ENCODE results near the gene MAFG.

DNA sequence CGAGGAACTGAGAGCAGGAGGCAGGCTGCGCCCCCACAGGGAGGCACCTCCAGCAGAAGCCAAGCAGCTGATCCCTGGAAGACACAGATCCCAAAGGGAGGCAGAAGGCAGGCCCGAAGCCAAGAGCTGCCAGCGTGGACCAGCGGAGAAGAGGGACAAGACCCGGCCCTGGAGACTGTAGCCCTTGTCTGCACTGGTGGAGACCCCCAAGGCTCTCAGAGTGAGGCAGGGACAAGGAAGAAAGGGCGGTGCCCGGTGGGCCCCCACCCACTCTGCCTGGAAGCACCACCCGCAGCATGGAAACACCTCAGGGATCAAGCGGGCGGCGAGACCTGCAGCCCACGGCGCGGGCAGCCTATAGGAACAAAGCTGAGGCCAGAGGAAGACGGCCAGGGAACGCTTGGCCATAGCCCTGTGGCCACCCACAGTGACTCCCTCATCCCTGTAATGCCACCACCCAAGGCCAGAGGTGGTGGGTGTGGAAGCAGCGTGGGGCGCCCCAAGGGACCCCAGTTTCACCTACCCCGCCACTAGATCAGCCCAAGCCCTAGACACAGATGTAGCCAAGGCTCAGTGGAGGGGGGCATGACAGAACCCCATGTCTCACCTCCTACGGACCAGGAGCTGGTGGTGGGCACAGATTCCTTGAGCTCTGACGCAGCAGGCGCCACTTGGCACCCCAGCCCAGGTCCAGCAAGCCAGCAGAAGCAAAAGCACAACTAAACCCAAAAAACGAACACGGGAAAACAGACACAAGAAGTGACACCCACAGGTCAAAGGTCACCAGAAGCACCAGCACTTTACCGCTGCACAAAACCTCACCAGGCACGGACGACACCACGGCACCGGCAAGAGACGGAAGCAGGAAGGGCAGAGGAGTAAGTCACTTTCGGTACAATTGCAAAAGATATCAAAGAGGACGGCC lies 6.7 kb downstream of the MAFG start:
- TF ChIP-seq POLR2A (IDR thresholded peaks at IDR 0.05) (no peak), CTCF (IDR thresholded peaks at IDR 0.05) (no peak)

Data from adrenal gland (tissue), 5 donors.